Purkinje cell (primary cell): ENCODE measurements around the gene LEMD2. TPM values are rescaled to one million over a fixed set of nuclear protein-coding genes. Genes with fewer than 3 reads are reported as not detected.

Experiments
- polyA plus RNA-seq: library from polyadenylated mRNA; unstranded; fragments of >200 nt; fragmentation: Nextera tagmentation; gene quantifications from 2 replicates; pipeline ENCODE4 v1.2.1, GENCODE V29; 2014

LEMD2 gene
- polyA plus RNA-seq, result 7.4 and 10.5 TPM in 2 replicates

DNA sequence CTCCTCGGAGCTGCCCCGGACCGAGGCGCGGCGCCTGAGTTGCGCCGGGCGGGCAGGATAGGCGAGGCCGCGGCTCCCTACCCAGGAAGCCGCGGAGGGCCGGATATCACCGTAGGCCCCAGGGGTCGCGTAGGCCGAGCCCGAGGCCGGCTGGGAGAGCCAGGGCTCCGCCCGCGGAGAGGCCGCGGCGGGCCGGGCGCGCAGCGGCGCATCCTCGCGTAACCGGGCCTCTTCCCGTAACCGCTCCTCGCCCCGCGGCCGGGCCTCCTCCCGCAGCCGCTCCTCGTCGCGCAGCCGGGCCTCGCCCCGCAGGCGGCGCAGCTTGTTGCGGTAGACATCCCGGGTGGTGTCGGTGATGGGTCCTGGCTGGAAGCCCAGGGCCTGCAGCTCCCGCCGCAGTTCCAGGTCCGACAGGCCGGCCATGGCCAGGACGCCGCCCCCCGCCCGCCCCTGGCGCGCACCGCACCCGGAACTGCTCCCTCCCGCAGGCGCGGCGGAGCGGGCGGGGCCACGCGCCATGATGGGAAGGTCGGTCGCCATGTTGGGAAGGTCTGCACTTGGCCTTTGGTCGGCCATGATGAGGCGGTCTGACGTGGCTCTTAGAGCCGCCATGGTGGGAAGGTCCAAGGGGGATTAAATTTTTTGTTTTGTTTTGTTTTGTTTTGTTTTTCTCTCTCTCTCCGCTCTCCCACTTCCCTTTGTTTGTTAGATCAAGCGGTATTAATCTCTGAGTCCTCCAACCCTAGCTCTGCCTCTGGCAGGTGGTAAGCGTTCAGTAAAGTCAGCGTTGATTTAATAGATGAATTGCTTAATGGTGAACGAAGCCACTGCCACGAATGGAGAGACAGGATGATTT, at the start of gene LEMD2:
Gene LEMD2, minus strand, starts transcription at position 437 of the 856 bp plus-strand sequence. Its CDS starts 14 bp downstream, at position 423.

DNA sequence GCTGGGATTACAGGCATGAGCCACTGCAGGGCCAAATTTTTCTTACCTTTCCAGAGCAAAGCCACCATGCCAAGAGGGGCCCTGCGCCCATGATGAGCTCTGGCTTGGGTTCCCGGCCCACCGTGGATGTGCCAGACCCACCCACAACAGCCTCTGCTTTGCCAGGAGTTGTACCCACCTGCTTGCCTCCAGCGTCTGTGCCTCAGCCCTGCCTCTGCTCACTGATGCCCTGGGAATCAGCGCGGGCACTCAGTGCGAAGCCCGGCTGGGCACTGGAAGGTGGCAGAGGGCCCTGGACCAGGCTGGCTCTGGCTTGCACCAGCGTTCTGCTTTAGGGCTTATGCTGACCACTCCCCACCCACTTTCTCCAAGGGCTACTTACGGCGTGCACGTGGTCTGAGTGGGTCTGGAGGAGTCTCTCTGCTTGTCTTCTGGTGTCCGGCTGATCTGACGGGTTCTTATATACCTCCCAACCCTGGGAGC, 14.7 kb upstream of the LEMD2 start, which contains the start of gene MLN:
Gene MLN, minus strand, starts transcription at position 433 of the 483 bp plus-strand sequence. CDS start 2,840 bp downstream, outside the sequence.

DNA sequence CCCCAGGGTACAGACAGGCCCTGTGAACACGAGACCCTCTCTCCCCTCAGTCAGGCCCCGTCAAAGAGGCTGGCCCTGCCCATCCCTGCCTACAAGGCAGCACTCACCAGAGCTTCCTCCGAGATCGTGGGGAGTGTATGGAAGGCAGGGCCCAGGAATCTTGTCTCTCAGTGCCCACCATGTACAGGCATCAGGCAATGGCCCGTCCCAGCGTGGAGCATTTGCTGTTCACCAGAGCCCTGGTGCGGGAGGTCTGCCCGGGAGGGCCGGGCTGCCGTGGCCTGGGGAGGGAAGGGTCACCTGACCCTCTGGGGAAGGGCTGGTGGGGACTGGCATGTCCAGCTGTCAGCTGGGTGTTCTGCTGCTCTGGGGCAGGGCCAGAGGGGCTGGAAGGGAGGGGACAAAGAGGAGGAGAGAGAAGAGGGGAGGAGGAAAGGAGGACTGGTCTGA, 42.3 kb downstream of the LEMD2 start, which contains the start of gene IP6K3:
Gene IP6K3, minus strand, starts transcription at position 255 of the 450 bp plus-strand sequence. CDS start 11,429 bp downstream, outside the sequence.

Other genes with a start within 250 kb of the LEMD2 start
- 1.4 and 2.8 TPM in 2 replicates for gene BAK1, start 208.9 kb downstream of the LEMD2 start, polyA plus RNA-seq
- 0.03 TPM in 1 of 2 replicates, not detected in the other for gene ITPR3, start 167.8 kb downstream of the LEMD2 start, polyA plus RNA-seq
- gene UQCC2, start 77.4 kb downstream of the LEMD2 start, polyA plus RNA-seq, result 333 and 341 TPM in 2 replicates
- 0.09 and 2.7 TPM in 2 replicates for gene IP6K3, start 42.2 kb downstream of the LEMD2 start, polyA plus RNA-seq
- gene MLN, start 14.9 kb upstream of the LEMD2 start, polyA plus RNA-seq, result not detected in 2 replicates